DOHH2 (cell line): ENCODE data around the gene TNPO3.
A peak's percentile ranks its signal among the peaks of the same experiment; 100 is the strongest.

ENCODE experiments used
- H3F3A ChIP-seq: fragments of 200-600 bp; sonication (generic), shearing (Covaris generic); 2 replicates; pipeline ENCODE4 v1.6.0; 2016; ENCODE audit warnings: antibody characterized with exemption, mild to moderate bottlenecking; ENCODE audit not compliant: control insufficient read depth, insufficient read depth
- H3K27ac ChIP-seq: fragments of 200-600 bp; sonication (generic); 2 replicates; pipeline ENCODE4 v1.5.1; 2014; ENCODE audit warnings: low read depth, mild to moderate bottlenecking, low read length, moderate library complexity
- H3K27me3 ChIP-seq: fragments of 200-600 bp; sonication (generic); 2 replicates; pipeline ENCODE4 v1.6.1; 2014; ENCODE audit warnings: mild to moderate bottlenecking, low read length, mixed read lengths; ENCODE audit not compliant: control insufficient read depth
- H3K36me3 ChIP-seq: fragments of 200-600 bp; sonication (generic); 2 replicates; pipeline ENCODE4 v1.6.1; 2014; ENCODE audit warnings: mild to moderate bottlenecking, low read length, moderate library complexity, mixed read lengths; ENCODE audit not compliant: control insufficient read depth
- H3K4me1 ChIP-seq: fragments of 200-600 bp; sonication (generic); 2 replicates; pipeline ENCODE4 v1.6.1; 2014; ENCODE audit warnings: mild to moderate bottlenecking, low read length, mixed read lengths; ENCODE audit not compliant: control insufficient read depth
- H3K4me2 ChIP-seq: fragments of 200-600 bp; sonication (generic); 2 replicates; pipeline ENCODE4 v1.6.0; 2014; ENCODE audit warnings: mild to moderate bottlenecking, low read length, moderate library complexity
- H3K4me3 ChIP-seq: fragments of 200-600 bp; sonication (generic); 2 replicates; pipeline ENCODE4 v1.5.1; 2014; ENCODE audit warnings: mild to moderate bottlenecking, low read length, mixed read lengths
- H3K79me2 ChIP-seq: fragments of 200-600 bp; sonication (generic); 2 replicates; pipeline ENCODE4 v1.6.1; 2014; ENCODE audit warnings: mild to moderate bottlenecking, low read length, mixed read lengths; ENCODE audit not compliant: control insufficient read depth
- H3K9me2 ChIP-seq: fragments of 200-600 bp; sonication (generic); replicated peaks from 2 replicates; pipeline ENCODE4 v1.6.1; 2014; ENCODE audit warnings: mild to moderate bottlenecking, low read length, mixed read lengths; ENCODE audit not compliant: control insufficient read depth
- H3K9me3 ChIP-seq: fragments of 200-600 bp; sonication (generic); 2 replicates; pipeline ENCODE4 v1.6.1; 2014; ENCODE audit warnings: antibody characterized with exemption, low read length, mixed read lengths; ENCODE audit not compliant: control insufficient read depth, insufficient read depth
- H4K20me1 ChIP-seq: fragments of 200-600 bp; sonication (generic); 2 replicates; pipeline ENCODE4 v1.6.0; 2014; ENCODE audit warnings: low read depth, mild to moderate bottlenecking, antibody characterized with exemption, low read length, moderate library complexity; ENCODE audit not compliant: control insufficient read depth, insufficient read depth
- CTCF ChIP-seq: fragments of 200-600 bp; sonication (generic); IDR thresholded peaks from one replicate; pipeline ENCODE4 v1.5.1; 2014; ENCODE audit warnings: antibody characterized with exemption, mild to moderate bottlenecking, low read depth, low read length; ENCODE audit not compliant: poor library complexity, severe bottlenecking
- EZH2phosphoT487 ChIP-seq: fragments of 200-600 bp; sonication (generic); IDR thresholded peaks from 2 replicates; pipeline ENCODE4 v1.6.1; 2017; ENCODE audit warnings: borderline replicate concordance, mild to moderate bottlenecking, antibody characterized with exemption, low read length, moderate library complexity, mixed read lengths

Gene TNPO3

GRCh38 chr7:128939075-128939860 lies 115.6 kb downstream of the TNPO3 start:
- Histone ChIP-seq H3K9me2 (no peaks in the 10 kb centered on the region), H3K36me3 (no peaks in the 10 kb centered on the region), H3K27me3 (peaks cover 30% of the 10 kb centered on the region), H4K20me1 (no peaks in the 10 kb centered on the region), H3K4me3 (peak overlapping the region; percentile 76), H3K4me1 (peaks cover 53% of the 10 kb centered on the region), H3K4me2 (peak overlapping the region; percentile 62), H3K27ac (peak overlapping the region; percentile 57), H3F3A (peaks cover 17% of the 10 kb centered on the region), H3K79me2 (peaks cover 10% of the 10 kb centered on the region), H3K9me3 (no peaks in the 10 kb centered on the region)
- TF ChIP-seq EZH2phosphoT487 (no peak), CTCF (no peak)

GRCh38 chr7:128938544-128939074 lies 116.3 kb downstream of the TNPO3 start:
- Histone ChIP-seq H3F3A (peaks cover 13% of the 10 kb centered on the region), H3K9me3 (no peaks in the 10 kb centered on the region), H3K4me2 (peak overlapping the region; percentile 62), H3K4me1 (peaks cover 52% of the 10 kb centered on the region), H3K27me3 (peaks cover 31% of the 10 kb centered on the region), H3K4me3 (peak overlapping the region; percentile 76), H3K36me3 (no peaks in the 10 kb centered on the region), H3K27ac (no peak overlapping the region), H3K79me2 (peaks cover 10% of the 10 kb centered on the region), H3K9me2 (no peaks in the 10 kb centered on the region), H4K20me1 (no peaks in the 10 kb centered on the region)
- TF ChIP-seq EZH2phosphoT487: peak; percentile 38; the same call in 1 of the 2 replicates
- no peak for TF ChIP-seq CTCF

- Histone ChIP-seq H3K27me3 (peaks cover 31% of the 10 kb centered on the region), H3K4me2 (peak within 1 kb of the TSS; percentile 62), H3K79me2 (peaks cover 10% of the 10 kb centered on the region), H4K20me1 (no peaks in the 10 kb centered on the region), H3K27ac (no peak within 1 kb of the TSS), H3K4me1 (peaks cover 59% of the 10 kb centered on the region), H3K9me3 (no peaks in the 10 kb centered on the region), H3F3A (peaks cover 13% of the 10 kb centered on the region), H3K9me2 (no peaks in the 10 kb centered on the region), H3K4me3 (peak within 1 kb of the TSS; percentile 76), H3K36me3 (no peaks in the 10 kb centered on the region)
- no peak for TF ChIP-seq CTCF
- TF ChIP-seq EZH2phosphoT487: peak; percentile 44; the same call in 1 of the 2 replicates
Measured at GRCh38 chr7:128937647-128938543, 117.0 kb downstream of the TNPO3 start, which contains the start of gene IRF5. Gene IRF5 (plus strand): TSS chr7:128937927. CDS start chr7:128942082, 4,155 bp downstream.
